Measurements from ENCODE around the gene DDX5. TPM values are rescaled to one million over a fixed set of nuclear protein-coding genes. Genes with fewer than 3 reads are reported as not detected.
A peak's percentile ranks its signal among the peaks of the same experiment; 100 is the strongest.

The DDX5 gene
- polyA plus RNA-seq, 1 experiment: 915 TPM

GRCh38 chr17:64491034-64491860 lies 14.8 kb downstream of the DDX5 start:
- H3K27ac ChIP-seq (ENCODE audit: low read depth, low read length): no peak overlapping the region
- no peak for DNase-seq (ENCODE audit: low read depth, low spot score)

GRCh38 chr17:64488301-64488700 lies 17.8 kb downstream of the DDX5 start:
- Histone ChIP-seq H3K27me3 (ENCODE audit: control insufficient read depth, insufficient read depth, low read length) (no peaks in the 10 kb centered on the region), H3K4me3 (ENCODE audit: low read depth, low read length) (no peak overlapping the region), H3K9me3 (ENCODE audit: control insufficient read depth, insufficient read depth, low read length) (no peaks in the 10 kb centered on the region), H3K27ac (ENCODE audit: low read depth, low read length) (no peak overlapping the region)
- no peak for TF ChIP-seq CTCF (IDR thresholded peaks at IDR 0.05; ENCODE audit: low read depth, low read length)
- ChIA-PET POLR2A (no interaction called here), CTCF (interaction anchor here (11.8 kb wide), 1 partner anchor 69 kb away, joined by 236 read pairs; no protein-coding TSS in a partner anchor)
- DNase-seq (ENCODE audit: low read depth, low spot score): no peak

More at GRCh38 chr17:64491034-64491860, 14.8 kb downstream of the DDX5 start:
- Histone ChIP-seq H3K9me3 (ENCODE audit: control insufficient read depth, insufficient read depth, low read length) (no peaks in the 10 kb centered on the region), H3K4me3 (ENCODE audit: low read depth, low read length) (no peak overlapping the region), H3K27me3 (ENCODE audit: control insufficient read depth, insufficient read depth, low read length) (no peaks in the 10 kb centered on the region)
- peak; percentile 73 for TF ChIP-seq CTCF (IDR thresholded peaks at IDR 0.05; ENCODE audit: low read depth, low read length)
- CTCF ChIA-PET: interaction anchor here (0.6 to 11.8 kb wide), 20 partner anchors 11 to 346 kb away, joined by 3 to 236 read pairs (median 4); partner anchors contain the start of gene MILR1
- POLR2A ChIA-PET: interaction anchor here (0.6 to 1.1 kb wide), 2 partner anchors 68 to 71 kb away, joined by 3 to 5 read pairs; no protein-coding TSS in a partner anchor

GRCh38 chr17:64484380-64484779 lies 21.7 kb downstream of the DDX5 start:
- ChIA-PET CTCF (interaction anchor here (2.7 to 7.5 kb wide), 2 partner anchors 7 to 64 kb away, joined by 11 to 59 read pairs; no protein-coding TSS in a partner anchor), POLR2A (no interaction called here)
- H3K9me3 ChIP-seq (ENCODE audit: control insufficient read depth, insufficient read depth, low read length): no peaks in the 10 kb centered on the region
- DNase-seq (ENCODE audit: low read depth, low spot score): no peak
- no peaks in the 10 kb centered on the region for H3K27me3 ChIP-seq (ENCODE audit: control insufficient read depth, insufficient read depth, low read length)
- no peak overlapping the region for H3K27ac ChIP-seq (ENCODE audit: low read depth, low read length)
- H3K4me3 ChIP-seq (ENCODE audit: low read depth, low read length): no peak overlapping the region
- no peak for TF ChIP-seq CTCF (IDR thresholded peaks at IDR 0.05; ENCODE audit: low read depth, low read length)

GRCh38 chr17:64480951-64481350 lies 25.1 kb downstream of the DDX5 start:
- no peak for DNase-seq (ENCODE audit: low read depth, low spot score)
- Histone ChIP-seq H3K27ac (ENCODE audit: low read depth, low read length) (no peak overlapping the region), H3K27me3 (ENCODE audit: control insufficient read depth, insufficient read depth, low read length) (no peaks in the 10 kb centered on the region), H3K4me3 (ENCODE audit: low read depth, low read length) (no peak overlapping the region), H3K9me3 (ENCODE audit: control insufficient read depth, insufficient read depth, low read length) (no peaks in the 10 kb centered on the region)
- CTCF ChIA-PET: interaction anchor here (0.6 to 7.5 kb wide), 2 partner anchors 10 to 62 kb away, joined by 4 to 59 read pairs; no protein-coding TSS in a partner anchor
- TF ChIP-seq CTCF (IDR thresholded peaks at IDR 0.05; ENCODE audit: low read depth, low read length): no peak
- POLR2A ChIA-PET: no interaction called here

- Histone ChIP-seq H3K27me3 (ENCODE audit: control insufficient read depth, insufficient read depth, low read length) (no peaks in the 10 kb centered on the region), H3K4me3 (ENCODE audit: low read depth, low read length) (no peak overlapping the region), H3K9me3 (ENCODE audit: control insufficient read depth, insufficient read depth, low read length) (no peaks in the 10 kb centered on the region), H3K27ac (ENCODE audit: low read depth, low read length) (no peak overlapping the region)
- no peak for DNase-seq (ENCODE audit: low read depth, low spot score)
- no peak for TF ChIP-seq CTCF (IDR thresholded peaks at IDR 0.05; ENCODE audit: low read depth, low read length)
- POLR2A ChIA-PET: interaction anchor here (0.6 to 1.0 kb wide), 2 partner anchors 25 to 27 kb away, joined by 3 to 4 read pairs; no protein-coding TSS in a partner anchor
- CTCF ChIA-PET: interaction anchor here (0.5 to 7.5 kb wide), 6 partner anchors 13 to 621 kb away, joined by 3 to 59 read pairs (median 9); no protein-coding TSS in a partner anchor
Measured at GRCh38 chr17:64477849-64478248, 28.2 kb downstream of the DDX5 start.
